BE2C (cell line): ENCODE results near the gene SRP9.
"Not testable (repeated sequence)": the region's sequence is repeated elsewhere in the genome, so short reads cannot be mapped to it uniquely, and the experiment has no call there.

Experiments
- DNase-seq: peaks from one replicate; pipeline ENCODE4 v3.0.0-alpha.2; 2020
- H3K27me3 ChIP-seq: fragments of 250-450 bp; sonication (Bioruptor Pico); 2 replicates; pipeline ENCODE4 v1.5.1; 2020; ENCODE audit warnings: mild to moderate bottlenecking
- H3K36me3 ChIP-seq: fragments of 250-450 bp; sonication (Bioruptor Pico); 2 replicates; pipeline ENCODE4 v1.5.1; 2020; ENCODE audit warnings: mild to moderate bottlenecking
- H3K4me1 ChIP-seq: fragments of 250-450 bp; sonication (Bioruptor Pico); 2 replicates; pipeline ENCODE4 v1.5.1; 2020
- H3K4me3 ChIP-seq: 2 replicates; pipeline ENCODE4 v1.5.1; 2011; ENCODE audit warnings: low read depth, low read length
- H3K9me3 ChIP-seq: fragments of 250-450 bp; sonication (Bioruptor Pico); 2 replicates; pipeline ENCODE4 v1.5.1; 2020
- CTCF ChIP-seq: IDR thresholded peaks from 2 replicates; pipeline ENCODE4 v1.5.1; 2012; ENCODE audit warnings: mild to moderate bottlenecking, low read depth, low read length

SRP9 gene

DNA sequence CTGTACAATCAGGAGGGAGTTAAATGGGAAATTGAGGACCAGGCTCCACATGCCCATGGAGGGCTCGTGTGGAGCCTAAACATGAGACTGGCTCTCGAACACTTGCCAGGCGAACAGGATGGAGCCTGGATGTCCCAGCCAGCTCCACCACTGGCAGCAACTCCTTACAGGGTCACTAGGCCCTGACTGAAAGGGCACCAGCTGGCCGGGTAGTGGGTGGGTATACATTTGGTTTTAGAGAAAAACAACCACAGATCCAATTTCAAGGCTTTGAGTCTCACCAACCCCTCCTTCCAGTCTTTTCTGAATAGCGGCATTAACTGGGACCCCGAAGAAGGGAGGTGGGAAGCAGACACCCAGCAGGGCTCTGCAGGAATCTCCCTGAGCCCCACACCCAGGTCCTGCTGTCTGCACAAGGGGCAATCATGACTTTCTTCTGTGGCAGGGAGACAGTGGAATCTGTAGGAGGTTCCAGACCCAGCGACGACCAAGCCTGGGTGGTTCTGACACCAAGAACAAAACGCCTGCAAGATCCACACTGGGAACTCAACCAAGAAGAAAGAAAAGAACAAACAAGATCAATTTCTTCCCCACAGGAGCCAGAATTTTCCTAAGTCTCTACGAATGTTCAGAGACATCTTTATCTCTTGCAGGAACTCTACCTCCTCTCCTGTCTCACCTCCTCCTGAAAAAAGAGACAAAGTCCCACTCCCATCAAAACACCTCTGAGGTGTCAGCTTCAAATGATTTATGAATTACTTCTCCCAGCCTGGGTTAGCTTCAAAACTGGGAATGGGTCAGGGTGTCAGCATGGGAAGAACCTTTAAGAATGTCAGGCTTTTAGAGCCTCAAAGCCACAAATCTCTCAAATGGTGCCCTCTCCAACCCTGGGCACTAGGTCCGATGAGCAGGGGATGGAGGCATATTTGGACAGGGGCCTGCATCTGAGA lies 26.5 kb upstream of the SRP9 start:
- no peak for DNase-seq
- Histone ChIP-seq H3K27me3 (no peaks in the 10 kb centered on the region), H3K4me3 (no peak overlapping the region), H3K9me3 (no peaks in the 10 kb centered on the region), H3K4me1 (peaks cover 9% of the 10 kb centered on the region), H3K36me3 (no peaks in the 10 kb centered on the region)
- no peak for TF ChIP-seq CTCF

DNA sequence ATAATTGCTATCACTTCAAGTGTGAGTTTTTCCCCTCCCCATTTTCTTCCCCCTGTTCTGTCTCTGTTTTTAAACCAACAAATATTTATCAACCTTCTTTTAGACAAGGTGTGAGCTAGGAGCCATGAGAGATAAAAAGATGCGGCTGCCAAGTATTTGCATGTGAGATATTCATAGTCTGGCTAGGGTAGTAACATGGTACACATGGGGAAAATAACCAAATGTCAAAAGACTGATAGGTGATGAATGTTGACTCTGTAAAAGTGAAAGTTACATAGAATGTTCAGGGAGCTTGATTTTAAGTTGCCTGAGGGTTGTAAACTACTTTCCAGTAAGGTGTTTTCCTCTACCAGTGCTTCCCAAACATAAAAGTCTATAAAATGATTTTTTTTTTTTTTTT lies 25.4 kb upstream of the SRP9 start:
- Histone ChIP-seq H3K27me3 (no peaks in the 10 kb centered on the region), H3K4me1 (peaks cover 9% of the 10 kb centered on the region), H3K9me3 (no peaks in the 10 kb centered on the region), H3K36me3 (no peaks in the 10 kb centered on the region), H3K4me3 (no peak overlapping the region)
- no peak for DNase-seq
- no peak for TF ChIP-seq CTCF

GRCh38 chr1:225754940-225755641 lies 22.5 kb upstream of the SRP9 start:
- no peak for DNase-seq
- Histone ChIP-seq H3K4me1 (peaks cover 9% of the 10 kb centered on the region), H3K27me3 (no peaks in the 10 kb centered on the region), H3K9me3 (no peaks in the 10 kb centered on the region), H3K4me3 (no peak overlapping the region), H3K36me3 (no peaks in the 10 kb centered on the region)
- TF ChIP-seq CTCF: no peak

DNA sequence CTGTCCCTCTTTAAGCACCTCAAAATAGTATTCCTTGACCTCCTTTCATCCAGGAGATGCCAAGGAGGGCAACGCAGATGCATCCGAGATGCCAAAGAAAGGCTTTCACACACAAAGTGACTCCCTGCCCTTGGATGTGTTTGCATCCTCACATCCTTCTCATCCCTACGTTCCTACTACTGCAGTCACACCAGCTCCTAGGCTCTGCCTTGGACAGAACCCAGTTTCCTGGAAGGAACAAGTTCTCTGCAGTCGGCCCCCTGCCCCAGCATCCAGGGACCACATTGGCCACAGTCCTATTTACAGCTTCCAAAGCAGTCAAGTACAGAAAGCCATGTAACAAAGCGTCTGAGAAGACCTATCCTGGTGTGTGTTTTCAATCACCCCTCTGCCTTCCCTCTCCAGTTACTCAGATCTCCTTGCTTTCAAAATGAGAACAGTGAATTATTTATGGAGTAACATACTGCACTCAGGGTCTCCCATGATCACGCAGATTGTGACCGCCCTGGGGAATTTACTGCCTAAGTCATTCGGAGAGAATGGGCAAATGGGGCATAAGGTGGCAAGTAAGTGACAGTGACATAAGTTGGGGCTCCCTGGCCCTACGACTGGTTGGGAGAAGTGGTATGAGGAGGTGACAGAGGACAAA lies 21.8 kb upstream of the SRP9 start:
- peaks cover 9% of the 10 kb centered on the region for H3K4me1 ChIP-seq
- no peak for DNase-seq
- no peaks in the 10 kb centered on the region for H3K9me3 ChIP-seq
- no peaks in the 10 kb centered on the region for H3K27me3 ChIP-seq
- H3K4me3 ChIP-seq: no peak overlapping the region
- TF ChIP-seq CTCF: no peak
- H3K36me3 ChIP-seq: no peaks in the 10 kb centered on the region

DNA sequence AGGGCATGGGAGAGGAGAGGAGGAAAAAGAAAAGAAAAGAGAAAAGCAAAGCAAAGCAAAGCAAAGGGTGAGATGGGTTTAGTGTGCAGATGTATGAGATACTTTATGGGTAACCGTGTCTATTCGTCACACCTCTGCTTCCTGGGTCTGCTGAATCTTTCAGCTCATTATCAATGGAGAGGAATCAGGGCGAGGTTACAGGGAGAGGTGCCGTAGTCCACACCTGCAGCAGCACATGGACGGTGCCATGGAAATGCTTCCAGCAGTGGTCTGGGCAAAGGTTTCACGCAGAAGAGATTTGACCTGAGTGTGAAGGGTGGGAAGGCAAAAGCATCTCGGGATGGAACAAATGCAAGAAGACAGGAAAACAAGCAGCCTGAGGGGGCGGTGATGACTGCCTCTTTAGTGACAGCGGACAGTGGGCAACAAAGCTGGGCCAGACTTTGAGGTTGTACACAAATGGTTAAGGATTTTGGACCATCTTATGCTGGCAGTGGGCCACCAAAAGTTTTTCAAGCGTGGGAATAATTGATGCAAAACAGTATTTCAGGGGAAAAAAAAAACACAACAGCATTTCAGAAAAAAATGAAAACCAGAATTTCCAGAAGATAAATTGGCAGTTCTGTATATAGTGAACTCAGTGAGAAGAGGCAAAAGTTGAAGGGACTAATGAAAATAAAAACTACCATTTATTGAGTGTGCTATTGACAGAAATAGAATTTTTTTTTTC lies 19.5 kb upstream of the SRP9 start:
- Histone ChIP-seq H3K36me3 (no peaks in the 10 kb centered on the region), H3K9me3 (no peaks in the 10 kb centered on the region), H3K4me3 (no peak overlapping the region), H3K27me3 (no peaks in the 10 kb centered on the region), H3K4me1 (peaks cover 21% of the 10 kb centered on the region)
- no peak for DNase-seq
- TF ChIP-seq CTCF: no peak

- H3K4me1 ChIP-seq: peaks cover 29% of the 10 kb centered on the region
- DNase-seq, H3K4me3 ChIP-seq, H3K36me3 ChIP-seq, H3K9me3 ChIP-seq, H3K27me3 ChIP-seq: not testable (repeated sequence)
These were observed 17.7 kb upstream of the SRP9 start for GRCh38 chr1:225759972-225760371.
